Urinary bladder (tissue), 2 donors: ENCODE data around the gene RAB29. TPM values are rescaled to one million over a fixed set of nuclear protein-coding genes. Genes with fewer than 3 reads are reported as not detected.

Experiments
- polyA plus RNA-seq: library from polyadenylated mRNA; stranded (reverse); fragments of 200-250 nt; gene quantifications from one replicate; pipeline ENCODE4 v1.2.3, GENCODE V29; 2013
- small RNA-seq: library from RNA; depleted of rRNA; stranded (forward); fragments of <200 nt; gene quantifications from one replicate; pipeline ENCODE3, GENCODE V24; 2014
- total RNA-seq: library from RNA; depleted of rRNA; stranded (reverse); fragments of >200 nt; gene quantifications from one replicate; pipeline ENCODE4 v1.2.3, GENCODE V29; 2014
- donor health status: healthy.

Gene RAB29
- total and polyA plus RNA-seq, 2 donors: 5.1 to 24.1 TPM

Small RNA genes lying within 50 kb of the gene (small RNA-seq; reads per million reads assigned to genes)
- gene RF00139: not detected

Other genes with a start within 250 kb of the RAB29 start
- 41.9 TPM for gene ELK4, start 143.5 kb downstream of the RAB29 start, total RNA-seq
- 5.6 TPM for gene ELK4, start 143.5 kb downstream of the RAB29 start, polyA plus RNA-seq
- gene SLC45A3, start 95.0 kb downstream of the RAB29 start, total RNA-seq: 4.8 TPM
- 2.3 TPM for gene SLC45A3, start 95.0 kb downstream of the RAB29 start, polyA plus RNA-seq
- 287 TPM for gene NUCKS1, start 25.3 kb downstream of the RAB29 start, total RNA-seq
- 79.9 TPM for gene NUCKS1, start 25.3 kb downstream of the RAB29 start, polyA plus RNA-seq
- 11.5 TPM for gene SLC41A1, start 37.7 kb upstream of the RAB29 start, total RNA-seq
- gene SLC41A1, start 37.7 kb upstream of the RAB29 start, polyA plus RNA-seq: 24.1 TPM
- gene PM20D1, start 74.7 kb upstream of the RAB29 start, total RNA-seq: 1.6 TPM
- 2.0 TPM for gene PM20D1, start 74.7 kb upstream of the RAB29 start, polyA plus RNA-seq
- not detected for gene SLC26A9, start 168.0 kb upstream of the RAB29 start, total RNA-seq
- not detected for gene SLC26A9, start 168.0 kb upstream of the RAB29 start, polyA plus RNA-seq
- 11.5 TPM for gene RAB7B, start 227.9 kb upstream of the RAB29 start, total RNA-seq
- gene RAB7B, start 227.9 kb upstream of the RAB29 start, polyA plus RNA-seq: 4.6 TPM
- 0.26 TPM for gene CTSE, start 248.4 kb upstream of the RAB29 start, total RNA-seq
- gene CTSE, start 248.4 kb upstream of the RAB29 start, polyA plus RNA-seq: 0.72 TPM